Measurements from ENCODE around the gene TTPAL.

Gene TTPAL

GRCh38 chr20:44522841-44523240, 47.2 kb downstream of the TTPAL start:
- ChIA-PET CTCF (interaction anchor here (0.6 to 2.0 kb wide), 3 partner anchors 10 to 87 kb away, joined by 3 to 11 read pairs (median 3); no protein-coding TSS in a partner anchor), POLR2A (interaction anchor here (1.2 kb wide), 1 partner anchor 9 kb away, joined by 5 read pairs; no protein-coding TSS in a partner anchor)
- H3K27me3 ChIP-seq (replicated peaks in 2 of 5; ENCODE audit: control insufficient read depth in 4 of 5, insufficient read depth in 5 of 5, low read length in 4 of 5): no peaks in the 10 kb centered on the region
- no peaks in the 10 kb centered on the region for H3K9me3 ChIP-seq (ENCODE audit: control extremely low read depth in 1 of 5, control insufficient read depth in 4 of 5, insufficient read depth in 2 of 5, low read depth in 1 of 5, low read length in 4 of 5)
- peaks cover 11 to 38% (median 24%) of the 10 kb centered on the region in 4 experiments for H3K4me1 ChIP-seq (ENCODE audit: control extremely low read depth in 1 of 4, control insufficient read depth in 4 of 4, insufficient read depth in 4 of 4, low read length in 3 of 4)
- no peak for DNase-seq
- peak overlapping the region in 1 of 7 experiments; percentile 92 for H3K4me3 ChIP-seq (ENCODE audit: control insufficient read depth in 1 of 7, extremely low read depth in 1 of 7, insufficient read depth in 4 of 7, low read depth in 2 of 7, low read length in 6 of 7)
- peaks cover 0 to 8% (median 1%) of the 10 kb centered on the region in 4 experiments for H3K36me3 ChIP-seq (ENCODE audit: control insufficient read depth in 4 of 4, insufficient read depth in 4 of 4, low read length in 3 of 4)
- H3K27ac ChIP-seq (ENCODE audit: insufficient read depth in 1 of 2, low read depth in 1 of 2, low read length in 2 of 2, poor library complexity in 1 of 2, severe bottlenecking in 2 of 2): peak overlapping the region; percentile 98 to 100
- no CpG with 5 or more reads among the region's 1 CpG for WGBS (ENCODE audit: insufficient coverage)

- Histone ChIP-seq H3K9me3 (ENCODE audit: control extremely low read depth in 1 of 5, control insufficient read depth in 4 of 5, insufficient read depth in 2 of 5, low read depth in 1 of 5, low read length in 4 of 5) (no peaks in the 10 kb centered on the region), H3K36me3 (ENCODE audit: control insufficient read depth in 4 of 4, insufficient read depth in 4 of 4, low read length in 3 of 4) (peaks cover 0 to 8% (median 1%) of the 10 kb centered on the region in 4 experiments), H3K27me3 (replicated peaks in 2 of 5; ENCODE audit: control insufficient read depth in 4 of 5, insufficient read depth in 5 of 5, low read length in 4 of 5) (no peaks in the 10 kb centered on the region), H3K4me1 (ENCODE audit: control extremely low read depth in 1 of 4, control insufficient read depth in 4 of 4, insufficient read depth in 4 of 4, low read length in 3 of 4) (peaks cover 11 to 36% (median 24%) of the 10 kb centered on the region in 4 experiments), H3K27ac (ENCODE audit: insufficient read depth in 1 of 2, low read depth in 1 of 2, low read length in 2 of 2, poor library complexity in 1 of 2, severe bottlenecking in 2 of 2) (peak overlapping the region in 1 of 2 experiments; percentile 100), H3K4me3 (ENCODE audit: control insufficient read depth in 1 of 7, extremely low read depth in 1 of 7, insufficient read depth in 4 of 7, low read depth in 2 of 7, low read length in 6 of 7) (no peak overlapping the region)
- 73% methylated on average over 4 of the region's 4 CpGs for WGBS (ENCODE audit: insufficient coverage)
- POLR2A ChIA-PET: no interaction called here
- CTCF ChIA-PET: interaction anchor here (0.9 to 2.0 kb wide), 2 partner anchors 9 to 86 kb away, joined by 3 to 11 read pairs; no protein-coding TSS in a partner anchor
- DNase-seq: no peak
These were observed 48.1 kb downstream of the TTPAL start for GRCh38 chr20:44523746-44524145.

DNA sequence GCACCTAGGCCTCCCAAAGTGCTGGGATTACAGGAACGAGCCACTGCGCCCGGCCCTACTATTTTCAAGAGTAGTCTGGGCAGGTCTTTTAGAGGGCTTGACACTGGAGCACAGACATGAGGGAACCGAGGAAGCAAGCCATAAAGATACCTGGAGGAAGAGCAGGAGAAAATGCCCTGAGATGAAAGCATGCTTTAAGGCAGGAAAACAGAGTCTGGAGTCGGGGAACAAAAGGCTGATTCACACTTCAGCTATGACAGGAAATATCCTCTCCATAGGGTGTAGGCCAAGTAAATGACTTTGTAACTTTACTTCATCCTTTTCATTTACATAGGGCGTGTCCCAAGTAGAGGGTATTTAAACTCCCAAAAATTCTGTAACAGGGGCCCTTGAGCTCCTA, 50.5 kb downstream of the TTPAL start:
- Histone ChIP-seq H3K27ac (ENCODE audit: insufficient read depth in 1 of 2, low read depth in 1 of 2, low read length in 2 of 2, poor library complexity in 1 of 2, severe bottlenecking in 2 of 2) (no peak overlapping the region), H3K4me3 (ENCODE audit: control insufficient read depth in 1 of 7, extremely low read depth in 1 of 7, insufficient read depth in 4 of 7, low read depth in 2 of 7, low read length in 6 of 7) (no peak overlapping the region), H3K9me3 (ENCODE audit: control extremely low read depth in 1 of 5, control insufficient read depth in 4 of 5, insufficient read depth in 2 of 5, low read depth in 1 of 5, low read length in 4 of 5) (no peaks in the 10 kb centered on the region), H3K36me3 (ENCODE audit: control insufficient read depth in 4 of 4, insufficient read depth in 4 of 4, low read length in 3 of 4) (no peaks in the 10 kb centered on the region), H3K4me1 (ENCODE audit: control extremely low read depth in 1 of 4, control insufficient read depth in 4 of 4, insufficient read depth in 4 of 4, low read length in 3 of 4) (peaks cover 6 to 20% (median 10%) of the 10 kb centered on the region in 4 experiments), H3K27me3 (replicated peaks in 2 of 5; ENCODE audit: control insufficient read depth in 4 of 5, insufficient read depth in 5 of 5, low read length in 4 of 5) (no peaks in the 10 kb centered on the region)
- POLR2A ChIA-PET: no interaction called here
- CTCF ChIA-PET: interaction anchor here (1.3 to 1.4 kb wide), 2 partner anchors 17 to 74 kb away, joined by 4 read pairs; no protein-coding TSS in a partner anchor
- 91% methylated on average over 4 of the region's 6 CpGs for WGBS (ENCODE audit: insufficient coverage)
- no peak for DNase-seq

- H3K27me3 ChIP-seq (replicated peaks in 2 of 5; ENCODE audit: control insufficient read depth in 4 of 5, insufficient read depth in 5 of 5, low read length in 4 of 5): no peaks in the 10 kb centered on the region
- ChIA-PET POLR2A (interaction anchor here (0.5 kb wide), 1 partner anchor 83 kb away, joined by 5 read pairs; no protein-coding TSS in a partner anchor), CTCF (interaction anchor here (0.6 to 1.6 kb wide), 5 partner anchors 15 to 352 kb away, joined by 3 to 6 read pairs (median 4); no protein-coding TSS in a partner anchor)
- no peaks in the 10 kb centered on the region for H3K36me3 ChIP-seq (ENCODE audit: control insufficient read depth in 4 of 4, insufficient read depth in 4 of 4, low read length in 3 of 4)
- DNase-seq: no peak
- WGBS (ENCODE audit: insufficient coverage): 100% methylated on average over 2 of the region's 4 CpGs
- H3K9me3 ChIP-seq (ENCODE audit: control extremely low read depth in 1 of 5, control insufficient read depth in 4 of 5, insufficient read depth in 2 of 5, low read depth in 1 of 5, low read length in 4 of 5): no peaks in the 10 kb centered on the region
- peaks cover 0 to 23% (median 18%) of the 10 kb centered on the region in 4 experiments for H3K4me1 ChIP-seq (ENCODE audit: control extremely low read depth in 1 of 4, control insufficient read depth in 4 of 4, insufficient read depth in 4 of 4, low read length in 3 of 4)
- H3K27ac ChIP-seq (ENCODE audit: insufficient read depth in 1 of 2, low read depth in 1 of 2, low read length in 2 of 2, poor library complexity in 1 of 2, severe bottlenecking in 2 of 2): no peak overlapping the region
- no peak overlapping the region for H3K4me3 ChIP-seq (ENCODE audit: control insufficient read depth in 1 of 7, extremely low read depth in 1 of 7, insufficient read depth in 4 of 7, low read depth in 2 of 7, low read length in 6 of 7)
These were observed 52.1 kb downstream of the TTPAL start for GRCh38 chr20:44527716-44528199.

- ChIA-PET POLR2A (interaction anchor here (0.5 kb wide), 1 partner anchor 82 kb away, joined by 5 read pairs; no protein-coding TSS in a partner anchor), CTCF (interaction anchor here (0.9 to 1.6 kb wide), 3 partner anchors 19 to 81 kb away, joined by 3 to 6 read pairs (median 4); no protein-coding TSS in a partner anchor)
- no peak for DNase-seq
- Histone ChIP-seq H3K9me3 (ENCODE audit: control extremely low read depth in 1 of 5, control insufficient read depth in 4 of 5, insufficient read depth in 2 of 5, low read depth in 1 of 5, low read length in 4 of 5) (no peaks in the 10 kb centered on the region), H3K27me3 (replicated peaks in 2 of 5; ENCODE audit: control insufficient read depth in 4 of 5, insufficient read depth in 5 of 5, low read length in 4 of 5) (no peaks in the 10 kb centered on the region), H3K4me1 (ENCODE audit: control extremely low read depth in 1 of 4, control insufficient read depth in 4 of 4, insufficient read depth in 4 of 4, low read length in 3 of 4) (peaks cover 0 to 25% (median 17%) of the 10 kb centered on the region in 4 experiments), H3K4me3 (ENCODE audit: control insufficient read depth in 1 of 7, extremely low read depth in 1 of 7, insufficient read depth in 4 of 7, low read depth in 2 of 7, low read length in 6 of 7) (no peak overlapping the region), H3K36me3 (ENCODE audit: control insufficient read depth in 4 of 4, insufficient read depth in 4 of 4, low read length in 3 of 4) (no peaks in the 10 kb centered on the region), H3K27ac (ENCODE audit: insufficient read depth in 1 of 2, low read depth in 1 of 2, low read length in 2 of 2, poor library complexity in 1 of 2, severe bottlenecking in 2 of 2) (no peak overlapping the region)
- 95% methylated on average over 3 of the region's 6 CpGs for WGBS (ENCODE audit: insufficient coverage)
These were observed 52.6 kb downstream of the TTPAL start for GRCh38 chr20:44528309-44528708.

DNA sequence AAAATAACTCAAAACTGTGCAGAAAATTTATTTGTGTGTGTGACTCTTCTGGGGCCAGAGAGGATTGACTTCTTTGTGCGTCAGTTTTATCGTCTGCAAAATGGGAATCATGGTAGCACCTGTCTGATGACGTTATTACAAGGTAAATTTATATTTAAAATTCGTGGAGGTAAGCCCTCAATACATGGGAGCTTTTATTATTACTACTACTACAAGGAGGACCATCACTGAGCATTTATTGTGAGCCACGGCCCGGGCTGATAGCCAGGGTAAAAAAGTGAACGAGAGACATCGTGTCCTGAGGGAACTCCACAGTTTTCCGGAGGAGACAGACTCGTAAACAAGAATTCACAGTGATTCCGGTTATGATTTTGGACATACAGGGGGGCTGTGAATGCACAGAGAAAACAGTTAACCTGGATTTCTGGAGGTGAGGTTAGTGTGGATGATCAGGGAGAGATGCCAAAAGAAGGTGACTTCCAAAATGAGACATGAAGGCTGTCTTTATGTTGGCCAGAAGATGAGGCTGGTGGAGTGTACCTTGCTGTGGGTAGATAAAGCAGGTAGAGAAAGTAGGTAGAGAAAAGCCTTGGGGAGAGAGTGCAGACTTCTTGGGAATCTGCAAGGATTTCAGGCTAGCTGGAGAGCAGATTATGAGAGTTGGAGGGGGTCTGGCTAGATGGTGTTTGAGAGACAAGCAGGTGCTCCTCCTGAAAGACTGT, 56.7 kb downstream of the TTPAL start:
- no peaks in the 10 kb centered on the region for H3K27me3 ChIP-seq (replicated peaks in 2 of 5; ENCODE audit: control insufficient read depth in 4 of 5, insufficient read depth in 5 of 5, low read length in 4 of 5)
- H3K36me3 ChIP-seq (ENCODE audit: control insufficient read depth in 4 of 4, insufficient read depth in 4 of 4, low read length in 3 of 4): no peaks in the 10 kb centered on the region
- peak overlapping the region; percentile 64 to 81 for H3K27ac ChIP-seq (ENCODE audit: insufficient read depth in 1 of 2, low read depth in 1 of 2, low read length in 2 of 2, poor library complexity in 1 of 2, severe bottlenecking in 2 of 2)
- peak in 2 of 3 donors; percentile 31 to 43 for DNase-seq
- WGBS (ENCODE audit: insufficient coverage): 73% methylated on average over 7 of the region's 11 CpGs
- H3K4me3 ChIP-seq (ENCODE audit: control insufficient read depth in 1 of 7, extremely low read depth in 1 of 7, insufficient read depth in 4 of 7, low read depth in 2 of 7, low read length in 6 of 7): peak overlapping the region; percentile 20 to 89 (median 76)
- ChIA-PET POLR2A (interaction anchor here (0.7 kb wide), 1 partner anchor 131 kb away, joined by 6 read pairs; no protein-coding TSS in a partner anchor), CTCF (interaction anchor here (0.5 to 3.8 kb wide), 4 partner anchors 9 to 77 kb away, joined by 3 to 14 read pairs (median 3); no protein-coding TSS in a partner anchor)
- H3K4me1 ChIP-seq (ENCODE audit: control extremely low read depth in 1 of 4, control insufficient read depth in 4 of 4, insufficient read depth in 4 of 4, low read length in 3 of 4): peaks cover 0 to 38% (median 23%) of the 10 kb centered on the region in 4 experiments
- H3K9me3 ChIP-seq (ENCODE audit: control extremely low read depth in 1 of 5, control insufficient read depth in 4 of 5, insufficient read depth in 2 of 5, low read depth in 1 of 5, low read length in 4 of 5): no peaks in the 10 kb centered on the region

Data from common myeloid progenitor, CD34-positive (primary cell).